ENCODE measurements around the gene PHF13.

The PHF13 gene

GRCh38 chr1:6602669-6603237, 10.8 kb upstream of the PHF13 start, which contains the start of gene KLHL21:
Gene KLHL21 (minus strand): TSS chr1:6602869. CDS start chr1:6602817, 52 bp downstream.
- peak; percentile 76 for DNase-seq

- DNase-seq = peak; percentile 72
Observed at GRCh38 chr1:6603238-6603914, 10.2 kb upstream of the PHF13 start.

- no peak for DNase-seq
Observed at GRCh38 chr1:6603915-6604558, 9.5 kb upstream of the PHF13 start.

- no peak for DNase-seq
Observed at GRCh38 chr1:6612641-6613360, 730 bp upstream of the PHF13 start.

GRCh38 chr1:6614019-6614928, 743 bp downstream of the PHF13 start:
- peak; percentile 22 for DNase-seq

- DNase-seq = no peak
Observed at GRCh38 chr1:6614929-6615785, 1.6 kb downstream of the PHF13 start.

GRCh38 chr1:6619045-6619444, 5.5 kb downstream of the PHF13 start:
- no peak for DNase-seq

- DNase-seq = no peak
Observed at GRCh38 chr1:6621429-6622391, 8.2 kb downstream of the PHF13 start.

GRCh38 chr1:6622396-6623152, 9.0 kb downstream of the PHF13 start:
- no peak for DNase-seq

GRCh38 chr1:6623269-6623965, 9.9 kb downstream of the PHF13 start:
- no peak for DNase-seq

- DNase-seq = peak; percentile 82
Observed at GRCh38 chr1:6624710-6625583, 11.4 kb downstream of the PHF13 start, which contains the start of gene THAP3. Gene THAP3 (plus strand): TSS chr1:6624868. CDS start chr1:6625219, 351 bp downstream.

GRCh38 chr1:6625584-6626149, 12.1 kb downstream of the PHF13 start:
- no peak for DNase-seq

GRCh38 chr1:6627031-6627430, 13.5 kb downstream of the PHF13 start:
- DNase-seq = no peak

- no peak for DNase-seq
Observed at GRCh38 chr1:6627841-6628545, 14.5 kb downstream of the PHF13 start.

GRCh38 chr1:6628971-6629479, 15.5 kb downstream of the PHF13 start:
- no peak for DNase-seq

- no peak for DNase-seq
Observed at GRCh38 chr1:6630027-6630426, 16.5 kb downstream of the PHF13 start.

Measured in central memory CD4-positive, alpha-beta T cell (primary cell).